ENCODE data around the gene SLC17A9.

SLC17A9 gene

GRCh38 chr20:62969939-62970306, 17.4 kb downstream of the SLC17A9 start:
- no peak for FAIRE-seq

DNA sequence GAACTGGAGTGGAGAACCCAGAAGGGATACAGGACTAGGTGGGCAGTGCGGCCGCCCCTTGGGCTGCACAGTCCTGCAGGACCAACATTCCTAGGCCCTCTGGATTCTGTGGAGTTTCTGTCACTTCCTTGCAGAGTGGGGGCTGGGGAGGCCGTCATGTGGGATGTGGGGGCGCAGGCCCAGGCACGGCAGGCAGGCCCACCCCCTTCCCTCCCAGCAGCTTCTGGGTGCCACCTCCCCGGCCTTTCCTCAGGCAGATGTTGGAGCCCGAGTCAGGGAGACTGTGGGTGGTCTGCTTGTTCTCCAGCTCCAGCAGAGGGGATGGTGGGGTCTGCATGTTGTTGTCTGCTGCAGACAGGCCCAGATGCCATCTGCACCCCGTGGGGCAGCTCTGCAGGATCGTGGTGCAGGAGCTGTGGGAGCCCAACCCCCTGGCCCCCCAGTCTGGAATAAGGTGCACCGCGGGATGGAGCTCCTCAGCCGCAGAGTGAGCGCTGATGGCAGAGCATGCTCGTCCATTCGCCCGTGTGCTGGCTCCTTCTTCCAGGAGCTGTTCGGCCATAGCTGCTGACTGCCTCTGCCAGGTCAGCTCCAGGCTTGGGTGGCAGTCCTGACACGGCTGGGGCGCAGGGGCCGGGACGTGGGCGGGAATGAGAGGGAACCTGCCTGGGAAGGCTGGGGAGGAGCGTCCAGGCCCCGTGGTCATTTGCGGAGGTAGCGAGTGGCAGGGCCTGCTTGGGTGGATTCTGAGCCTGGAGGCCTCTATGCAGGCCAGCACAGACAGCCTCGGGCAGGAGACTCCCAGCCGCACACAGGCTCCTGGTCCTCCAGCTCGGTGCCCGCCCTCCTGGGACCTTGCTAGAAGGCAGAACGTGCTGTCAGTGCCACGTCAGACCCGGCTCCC, 18.1 kb downstream of the SLC17A9 start:
- FAIRE-seq, result no peak

DNA sequence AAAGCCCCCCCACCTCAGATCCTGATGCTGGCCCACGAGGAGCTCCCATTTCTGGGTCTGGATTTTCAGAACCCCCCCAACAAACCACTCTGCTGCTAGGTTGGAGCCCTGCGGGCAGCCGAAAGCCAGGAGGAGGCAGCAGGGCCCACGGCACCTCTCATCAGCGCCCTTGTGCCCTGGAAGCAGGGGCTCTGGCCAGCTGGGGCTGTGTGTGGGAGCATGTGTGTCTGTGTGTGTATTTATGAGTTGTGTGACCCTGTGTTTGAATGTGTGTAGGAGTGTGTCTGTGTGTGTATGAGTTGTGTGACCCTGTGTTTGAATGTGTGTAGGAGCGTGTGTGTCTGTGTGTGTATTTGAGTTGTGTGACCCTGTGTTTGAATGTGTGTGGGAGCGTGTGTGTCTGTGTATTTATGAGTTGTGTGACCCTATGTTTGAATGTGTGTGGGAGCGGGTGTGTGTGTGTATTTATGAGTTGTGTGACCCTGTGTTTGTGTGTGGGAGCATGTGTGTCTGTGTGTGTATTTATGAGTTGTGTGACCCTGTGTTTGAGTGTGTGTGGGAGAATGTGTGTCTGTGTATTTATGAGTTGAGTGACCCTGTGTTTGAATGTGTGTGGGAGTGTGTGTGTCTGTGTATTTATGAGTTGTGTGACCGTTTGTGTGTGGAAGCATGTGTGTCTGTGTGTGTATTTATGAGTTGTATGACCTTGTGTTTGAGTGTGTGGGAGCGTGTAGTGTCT, 18.9 kb downstream of the SLC17A9 start:
- no peak for FAIRE-seq

GRCh38 chr20:62971950-62972844, 19.7 kb downstream of the SLC17A9 start:
- FAIRE-seq, result no peak

DNA sequence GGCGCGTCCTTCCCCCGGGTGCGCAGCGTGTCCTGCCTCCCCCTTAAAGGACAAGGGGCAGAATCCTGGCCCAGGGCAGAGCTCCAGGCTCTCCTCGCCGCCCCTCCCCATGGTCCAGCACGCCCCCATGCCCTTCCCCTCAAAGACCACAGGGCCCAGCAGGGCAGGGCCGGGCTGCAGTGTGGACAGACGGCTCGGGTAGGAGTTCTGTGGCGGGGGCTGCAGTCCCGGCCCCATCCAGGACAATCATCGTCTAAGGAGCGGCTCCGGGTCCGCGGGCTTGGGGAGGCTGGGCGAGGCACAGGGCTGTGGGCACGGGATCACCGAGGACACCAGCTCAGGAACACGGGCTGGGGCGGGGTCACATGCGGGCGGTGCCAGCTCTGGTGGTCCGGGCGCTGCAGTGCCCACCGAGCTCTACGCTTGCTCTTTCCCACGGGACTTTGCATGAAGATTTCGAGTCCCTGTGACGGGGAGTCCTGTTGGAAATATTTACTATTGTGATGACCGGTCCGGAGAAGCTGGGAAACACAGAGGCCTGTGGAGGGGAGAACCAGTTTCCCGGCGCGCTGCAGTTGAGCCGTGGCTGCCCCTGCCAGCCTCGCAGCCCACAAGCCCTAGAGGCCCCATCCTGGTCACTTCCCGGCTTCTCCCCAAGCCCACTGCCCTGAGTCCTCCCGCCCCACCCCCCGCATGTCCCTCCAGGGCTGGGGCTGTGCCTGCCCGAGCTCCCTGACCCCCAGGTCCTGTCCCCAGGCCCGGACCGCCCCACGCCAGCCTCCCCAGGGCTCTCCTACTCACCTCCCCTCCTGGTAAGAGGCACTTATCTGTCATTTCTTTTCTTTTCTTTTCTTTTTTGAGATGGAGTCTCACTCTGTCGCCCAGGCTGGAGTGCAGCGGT, 20.6 kb downstream of the SLC17A9 start:
- no peak for FAIRE-seq

GRCh38 chr20:62975251-62975760, 22.8 kb downstream of the SLC17A9 start:
- FAIRE-seq, result no peak

GRCh38 chr20:62975812-62976508, 23.5 kb downstream of the SLC17A9 start:
- FAIRE-seq, result no peak

- FAIRE-seq, result no peak
These were observed 24.4 kb downstream of the SLC17A9 start for GRCh38 chr20:62976886-62977285.

GRCh38 chr20:62977613-62978560, 25.4 kb downstream of the SLC17A9 start:
- no peak for FAIRE-seq

DNA sequence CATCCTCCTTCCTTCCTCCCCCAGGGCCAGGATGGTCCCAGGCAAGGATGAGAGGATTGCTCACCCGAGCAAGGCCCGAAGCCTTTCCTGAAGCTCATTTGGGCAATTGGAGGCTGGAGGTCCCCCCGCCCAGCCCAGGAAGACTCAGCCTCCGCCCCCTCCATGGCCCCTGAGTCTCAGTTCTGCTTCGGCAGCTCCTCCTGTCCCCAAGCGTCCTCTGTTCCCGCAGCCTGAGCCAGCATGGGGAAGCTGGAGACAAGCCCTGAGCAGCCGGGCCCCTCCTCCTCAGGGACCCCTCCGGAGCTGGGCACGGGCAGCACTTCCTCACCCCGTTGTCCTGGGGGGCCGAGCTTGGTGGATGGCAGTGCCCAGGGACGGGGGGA, 26.0 kb downstream of the SLC17A9 start:
- FAIRE-seq, result no peak

- no peak for FAIRE-seq
These were observed 26.8 kb downstream of the SLC17A9 start for GRCh38 chr20:62979310-62979709.

GRCh38 chr20:62979876-62980373, 27.4 kb downstream of the SLC17A9 start:
- FAIRE-seq, result no peak

- FAIRE-seq, result no peak
These were observed 28.0 kb downstream of the SLC17A9 start for GRCh38 chr20:62980380-62980960.

DNA sequence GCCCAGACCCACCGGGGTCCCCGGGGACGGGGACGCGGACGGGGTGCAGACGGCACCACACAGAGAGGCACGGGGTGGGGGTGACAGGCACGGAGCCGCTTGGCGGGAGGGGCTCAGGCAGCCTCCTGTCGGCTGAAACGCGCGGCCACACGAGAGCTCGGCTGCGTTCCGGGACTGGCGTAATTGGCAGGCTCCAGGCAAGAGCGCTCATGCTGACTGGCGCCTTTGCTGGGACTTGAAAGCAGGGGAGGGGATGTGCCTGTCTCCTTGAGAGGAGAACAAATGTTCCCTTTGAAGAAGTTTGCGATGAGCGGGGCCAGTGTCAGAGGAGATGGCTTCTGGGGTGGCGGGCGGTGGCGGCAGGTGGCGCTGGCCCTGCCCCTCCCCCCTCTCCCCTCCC, 28.5 kb downstream of the SLC17A9 start:
- FAIRE-seq, result no peak

GRCh38 chr20:62982124-62983075, 29.9 kb downstream of the SLC17A9 start:
- no peak for FAIRE-seq

DNA sequence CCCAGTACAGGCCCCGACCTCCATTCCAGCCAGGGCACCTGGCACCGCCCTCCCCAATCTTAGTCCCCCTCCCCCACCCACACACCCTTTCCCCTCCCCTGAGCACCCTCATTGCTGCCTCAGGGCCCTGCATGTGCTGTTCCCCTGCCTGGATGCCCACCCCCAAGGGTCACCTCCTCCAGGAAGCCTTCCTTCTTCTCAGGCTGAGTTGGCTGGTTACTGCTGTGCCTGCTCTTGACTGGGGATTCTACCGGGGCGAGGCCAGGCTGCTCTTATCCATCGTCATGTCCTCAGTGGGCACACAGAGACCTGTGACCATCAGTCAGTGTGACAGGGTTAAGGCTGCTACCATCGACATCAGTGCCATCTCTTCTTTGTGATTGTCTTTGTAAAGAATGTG, 30.7 kb downstream of the SLC17A9 start:
- no peak for FAIRE-seq

DNA sequence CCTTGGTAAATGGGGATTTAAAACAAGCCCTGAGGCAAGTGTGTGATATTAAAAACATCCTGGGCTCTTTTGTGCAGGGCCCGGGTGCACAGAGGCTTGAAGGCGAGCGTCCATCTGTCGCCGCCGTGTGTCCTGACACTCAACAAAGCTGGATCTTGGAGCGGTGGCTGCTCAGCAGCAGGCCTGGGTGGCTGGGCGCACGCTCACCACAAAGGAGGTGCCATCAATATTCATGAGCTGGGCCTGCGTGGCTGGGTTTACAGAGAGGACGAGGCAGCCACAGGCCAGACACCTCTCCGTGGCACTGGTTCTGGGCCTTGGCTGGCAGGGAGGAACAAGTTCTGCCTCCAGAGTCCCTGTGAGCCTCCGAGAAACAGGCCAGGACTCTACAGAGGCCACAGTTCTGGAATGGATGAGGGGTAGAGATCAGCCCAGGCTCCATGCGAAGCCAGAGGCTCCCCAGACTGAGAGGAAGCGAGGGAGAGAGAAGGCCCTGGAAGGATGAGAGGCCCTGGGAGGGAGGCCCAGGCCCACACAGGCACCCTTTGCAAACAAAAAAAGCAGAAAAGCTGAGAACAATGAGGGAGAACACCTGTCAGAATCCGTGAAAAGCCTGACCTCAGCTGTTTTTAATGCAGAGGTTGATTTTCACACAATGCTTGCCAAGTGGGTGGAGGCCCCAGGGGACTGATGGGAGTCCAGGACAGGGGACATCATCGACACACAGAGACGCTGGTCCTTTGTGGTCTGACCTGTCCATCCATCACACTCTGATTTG, 32.3 kb downstream of the SLC17A9 start:
- FAIRE-seq, result no peak

- no peak for FAIRE-seq
These were observed 32.9 kb downstream of the SLC17A9 start for GRCh38 chr20:62985444-62985778.

Data from A204.1 (cell line).